H1 (cell line): Measurements from ENCODE around the gene SHISAL1. TPM values are rescaled to one million over a fixed set of nuclear protein-coding genes. Genes with fewer than 3 reads are reported as not detected.

Source experiments
- CHD7 ChIP-seq: fragments of 300-600 bp; sonication (generic); IDR thresholded peaks from 2 replicates; pipeline ENCODE4 v1.7.1; 2012; ENCODE audit warnings: low read length, moderate library complexity, mild to moderate bottlenecking, inconsistent platforms; ENCODE audit not compliant: insufficient replicate concordance
- CREB1 ChIP-seq: IDR thresholded peaks from 2 replicates; pipeline ENCODE4 v1.6.1; 2012; ENCODE audit warnings: inconsistent platforms
- JUND ChIP-seq: IDR thresholded peaks from 2 replicates; pipeline ENCODE4 v1.6.1; 2011; ENCODE audit warnings: mild to moderate bottlenecking, improper control_type of control experiment, low read length
- MAX ChIP-seq: IDR thresholded peaks from 2 replicates; pipeline ENCODE4 v1.6.1; 2012; ENCODE audit warnings: inconsistent platforms
- RXRA ChIP-seq: IDR thresholded peaks from 2 replicates; pipeline ENCODE4 v1.6.1; 2011; ENCODE audit warnings: low read depth, mild to moderate bottlenecking, low read length, moderate library complexity; ENCODE audit not compliant: insufficient read depth
- SAP30 ChIP-seq: fragments of 300-600 bp; sonication (generic); IDR thresholded peaks from 2 replicates; pipeline ENCODE4 v1.7.1; 2012; ENCODE audit warnings: low read length, moderate library complexity, mild to moderate bottlenecking, inconsistent platforms; ENCODE audit not compliant: insufficient read depth, insufficient replicate concordance
- SIN3A ChIP-seq, 2 experiments: IDR thresholded peaks in 1 of 2; conservative IDR thresholded peaks in 1 of 2; 2 replicates each; pipeline ENCODE4 v1.6.1; 2011 to 2012; ENCODE audit warnings: low read length in 2 of 2, improper control_type of control experiment in 1 of 2, low read depth in 1 of 2, mild to moderate bottlenecking in 1 of 2
- SP1 ChIP-seq: IDR thresholded peaks from 2 replicates; pipeline ENCODE4 v1.6.1; 2011; ENCODE audit warnings: low read depth, low read length
- polyA plus RNA-seq, 7 experiments: library from polyadenylated mRNA; depleted of rRNA in 3 of 7; stranded (reverse) in 5 of 7; unstranded in 2 of 7; fragments of >200 nt in 5 of 7; fragments of 200-250 nt in 2 of 7; gene quantifications; 1 replicate in 5 of 7; 2 replicates in 1 of 7; 4 replicates in 1 of 7; pipeline versions ENCODE4 v1.2.1 to v1.2.3, GENCODE V29; 2011 to 2013; ENCODE audit warnings: missing spikeins in 2 of 7, mixed read lengths in 2 of 7
- total RNA-seq: library from RNA; stranded (reverse); fragmentation: NEBNext Ultra II Directional; extraction: Animal tissue kit (Norgen Biotek cat#: 25700); gene quantifications from 2 replicates; pipeline ENCODE4 v1.2.1, GENCODE V29; 2021

Gene SHISAL1
- total and polyA plus RNA-seq, 2 of the 8 experiments (the other 6 are each of a cell fraction or from before 2014, with no cell fraction given) = 3.7 to 5.8 TPM

- no peak for TF ChIP-seq CHD7
- TF ChIP-seq JUND = no peak
- TF ChIP-seq SIN3A (conservative IDR thresholded peaks at IDR 0.05 in 1 of 2, IDR thresholded peaks at IDR 0.05 in 1 of 2; ENCODE audit: low read depth in 1 of 2, low read length in 2 of 2) = no peak
- TF ChIP-seq SP1 = no peak
- TF ChIP-seq SAP30 = no peak
- TF ChIP-seq RXRA = no peak
- no peak for TF ChIP-seq MAX
- TF ChIP-seq CREB1 = no peak
Measured at GRCh38 chr22:44307509-44308169, 5.1 kb downstream of the SHISAL1 start (continued).
